NCI-H2107 treated with DMSO at 0.1 percent for 48 hours (cell line): ENCODE data around the gene TSPAN4.

Source experiments
- DNase-seq: peaks from one replicate; lab custom pipeline; 2025; ENCODE audit not compliant: unreplicated experiment; lab: John Stamatoyannopoulos, UW

The TSPAN4 gene

GRCh38 chr11:821512-822371 lies 20.9 kb upstream of the TSPAN4 start:
- DNase-seq, result no peak

GRCh38 chr11:823441-824291 lies 19.0 kb upstream of the TSPAN4 start:
- DNase-seq, result no peak

- no peak for DNase-seq
These were observed 18.3 kb upstream of the TSPAN4 start for GRCh38 chr11:824292-824880.

- DNase-seq, result no peak
These were observed 17.7 kb upstream of the TSPAN4 start for GRCh38 chr11:824942-825341.

- no peak for DNase-seq
These were observed 17.1 kb upstream of the TSPAN4 start for GRCh38 chr11:825366-826226.

GRCh38 chr11:826227-826621 lies 16.4 kb upstream of the TSPAN4 start:
- no peak for DNase-seq

- no peak for DNase-seq
These were observed 15.9 kb upstream of the TSPAN4 start for GRCh38 chr11:826836-827145.

GRCh38 chr11:827146-827896 lies 15.3 kb upstream of the TSPAN4 start:
- DNase-seq, result no peak

- DNase-seq, result no peak
These were observed 14.8 kb upstream of the TSPAN4 start, which contains the start of gene CRACR2B for GRCh38 chr11:827897-828192. Gene CRACR2B, plus strand, starts transcription at chr11:827919. Its CDS starts 689 bp downstream, at chr11:828608.

GRCh38 chr11:828506-829175 lies 14.0 kb upstream of the TSPAN4 start:
- DNase-seq, result no peak

GRCh38 chr11:829176-829846 lies 13.3 kb upstream of the TSPAN4 start:
- DNase-seq, result no peak

GRCh38 chr11:829847-830294 lies 12.8 kb upstream of the TSPAN4 start:
- no peak for DNase-seq

GRCh38 chr11:830295-831117 lies 12.1 kb upstream of the TSPAN4 start:
- DNase-seq, result peak; percentile 22

- no peak for DNase-seq
These were observed 11.4 kb upstream of the TSPAN4 start for GRCh38 chr11:831118-831864.

- no peak for DNase-seq
These were observed 10.6 kb upstream of the TSPAN4 start for GRCh38 chr11:831961-832528.

GRCh38 chr11:832529-833113 lies 10.0 kb upstream of the TSPAN4 start, which contains the start of gene CD151:
Gene CD151, plus strand, starts transcription at chr11:832952. Its CDS starts 3,118 bp downstream, at chr11:836070.
- DNase-seq, result no peak
